ELF-1 (cell line): ENCODE measurements around the gene NRG3.
A peak's percentile ranks its signal among the peaks of the same experiment; 100 is the strongest.

ENCODE experiments used
- DNase-seq: peaks from one replicate; pipeline ENCODE4 v3.0.0-alpha.2; 2016; ENCODE audit warnings: low read depth, low spot score

Gene NRG3

GRCh38 chr10:82089327-82089726, 214.3 kb downstream of the NRG3 start:
- DNase-seq = peak; percentile 3

GRCh38 chr10:82091413-82091812, 216.4 kb downstream of the NRG3 start:
- DNase-seq = no peak

- DNase-seq = no peak
Measured at GRCh38 chr10:82092111-82092510, 217.1 kb downstream of the NRG3 start.

- DNase-seq = no peak
Measured at GRCh38 chr10:82124713-82125112, 249.7 kb downstream of the NRG3 start.

GRCh38 chr10:82128527-82128926, 253.5 kb downstream of the NRG3 start:
- no peak for DNase-seq

- DNase-seq = no peak
Measured at GRCh38 chr10:82136103-82136502, 261.1 kb downstream of the NRG3 start.

- DNase-seq = no peak
Measured at GRCh38 chr10:82144153-82144552, 269.2 kb downstream of the NRG3 start.

- no peak for DNase-seq
Measured at GRCh38 chr10:82148764-82149163, 273.8 kb downstream of the NRG3 start.

- DNase-seq = no peak
Measured at GRCh38 chr10:82149674-82150073, 274.7 kb downstream of the NRG3 start.

GRCh38 chr10:82150123-82150900, 275.3 kb downstream of the NRG3 start:
- DNase-seq = peak; percentile 71

- DNase-seq = no peak
Measured at GRCh38 chr10:82160307-82160706, 285.3 kb downstream of the NRG3 start.

GRCh38 chr10:82161264-82161663, 286.3 kb downstream of the NRG3 start:
- DNase-seq = no peak

GRCh38 chr10:82162549-82163195, 287.7 kb downstream of the NRG3 start:
- DNase-seq = no peak

GRCh38 chr10:82171899-82172298, 296.9 kb downstream of the NRG3 start:
- no peak for DNase-seq

- no peak for DNase-seq
Measured at GRCh38 chr10:82176587-82176986, 301.6 kb downstream of the NRG3 start.

- DNase-seq = peak; percentile 4
Measured at GRCh38 chr10:82190432-82191260, 315.7 kb downstream of the NRG3 start.

GRCh38 chr10:82191653-82192052, 316.7 kb downstream of the NRG3 start:
- no peak for DNase-seq

GRCh38 chr10:82192665-82193064, 317.7 kb downstream of the NRG3 start:
- DNase-seq = no peak

- no peak for DNase-seq
Measured at GRCh38 chr10:82194419-82194818, 319.4 kb downstream of the NRG3 start.

- no peak for DNase-seq
Measured at GRCh38 chr10:82206831-82207230, 331.8 kb downstream of the NRG3 start.

- no peak for DNase-seq
Measured at GRCh38 chr10:82208726-82209125, 333.7 kb downstream of the NRG3 start.

GRCh38 chr10:82210331-82210730, 335.3 kb downstream of the NRG3 start:
- DNase-seq = no peak
